HG03558 (cell line): ENCODE results near the gene SNX22.

Source experiments
- ATAC-seq: cut with Tn5 transposase; IDR thresholded peaks from one replicate; pipeline ENCODE4 v1.9.1; 2021; ENCODE audit warnings: moderate number of reproducible peaks; ENCODE audit not compliant: unreplicated experiment; ENCODE audit errors: extremely low read depth

The SNX22 gene

DNA sequence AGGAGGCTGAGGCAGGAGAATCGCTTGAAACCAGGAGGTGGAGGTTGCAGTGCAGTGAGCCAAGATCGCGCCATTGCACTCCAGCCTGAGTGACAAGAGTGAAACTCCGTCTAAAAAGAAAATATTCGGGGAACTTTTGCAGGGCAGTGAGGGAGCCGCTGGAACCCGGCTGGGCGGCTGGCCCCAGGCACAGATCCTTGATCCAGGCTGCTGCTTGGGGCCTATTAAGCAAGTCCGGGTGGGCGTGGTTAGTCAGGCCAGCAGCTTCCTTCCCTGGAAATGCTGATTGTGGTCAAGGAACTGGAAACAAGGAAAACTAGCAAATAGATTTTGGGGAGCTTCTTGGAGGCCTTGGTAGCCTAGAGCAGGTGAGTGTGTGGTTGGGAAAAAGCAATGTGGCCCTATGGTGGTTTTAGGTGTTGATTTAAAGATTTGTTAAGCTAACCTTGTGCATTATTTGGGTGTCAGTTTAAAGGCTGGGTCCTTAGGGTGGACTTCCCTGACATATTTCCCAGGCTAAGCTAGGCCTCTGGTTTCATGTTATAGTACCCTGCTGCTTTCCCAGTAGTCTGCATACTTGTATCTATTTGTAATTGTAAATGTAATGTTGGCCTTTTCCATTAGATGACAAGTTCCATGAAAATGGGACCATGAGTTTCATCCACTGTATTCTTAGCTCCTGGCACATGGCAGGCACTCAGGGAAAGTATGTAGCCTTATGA, 17.7 kb upstream of the SNX22 start:
- no peak for ATAC-seq

DNA sequence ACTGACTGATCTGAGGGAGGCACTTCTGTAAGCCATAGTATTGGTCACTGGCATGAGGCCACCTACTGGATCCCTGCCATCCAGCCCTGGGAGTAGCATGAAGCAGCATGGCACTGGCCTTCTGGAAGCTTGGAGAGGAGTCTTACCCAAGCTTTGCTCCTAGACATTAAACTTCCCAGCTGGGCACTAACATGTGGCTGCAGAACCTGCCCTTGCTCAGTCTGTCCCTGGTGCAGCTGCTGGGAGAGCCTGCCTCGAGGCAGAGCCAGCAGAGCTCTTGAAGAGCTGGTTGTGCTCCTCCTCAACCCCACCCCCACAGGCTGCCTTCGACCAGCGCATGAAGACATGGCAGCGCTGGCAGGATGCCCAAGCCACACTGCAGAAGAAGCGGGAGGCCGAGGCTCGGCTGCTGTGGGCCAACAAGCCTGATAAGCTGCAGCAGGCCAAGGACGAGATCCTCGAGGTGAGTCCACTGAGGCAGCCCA, 17.1 kb upstream of the SNX22 start:
- ATAC-seq = no peak

- no peak for ATAC-seq
Observed at GRCh38 chr15:64136347-64136746, 15.2 kb upstream of the SNX22 start.

- no peak for ATAC-seq
Observed at GRCh38 chr15:64137226-64137833, 14.2 kb upstream of the SNX22 start.

- ATAC-seq = no peak
Observed at GRCh38 chr15:64138331-64138941, 13.1 kb upstream of the SNX22 start.

DNA sequence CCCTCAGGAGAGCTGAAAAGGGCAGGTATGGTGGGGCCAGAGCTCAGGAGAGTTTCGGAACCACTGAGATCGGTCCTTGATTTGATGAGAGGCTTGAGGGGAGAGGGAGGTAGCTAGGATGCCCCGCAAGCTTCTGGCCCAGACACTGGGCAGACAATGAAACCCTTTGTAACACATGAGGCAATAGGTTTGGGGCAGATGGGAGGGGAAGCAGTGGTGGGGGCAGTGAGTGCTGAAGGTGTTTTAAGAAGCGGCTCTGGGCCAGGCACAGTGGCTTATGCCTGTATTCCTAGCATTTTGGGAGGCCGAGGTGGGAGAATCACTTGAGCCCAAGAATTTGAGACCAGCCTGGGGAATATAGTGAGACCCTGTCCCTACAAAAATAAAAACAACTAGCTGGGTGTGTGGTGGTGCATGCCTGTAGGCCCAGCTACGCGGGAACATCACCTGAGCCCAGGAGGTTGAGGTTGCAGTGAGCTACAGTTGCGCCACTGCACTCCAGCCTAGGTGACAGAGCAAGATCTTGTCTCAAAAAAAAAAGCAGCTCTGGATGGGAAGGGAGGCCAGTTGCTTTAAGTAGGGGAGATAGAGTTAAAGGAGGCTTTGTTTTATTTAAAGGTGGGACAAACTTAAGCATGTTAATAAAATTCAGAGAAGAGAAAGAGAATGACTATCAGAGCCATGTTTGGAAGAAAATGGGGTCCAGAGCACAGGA, 9.6 kb upstream of the SNX22 start:
- ATAC-seq = no peak

DNA sequence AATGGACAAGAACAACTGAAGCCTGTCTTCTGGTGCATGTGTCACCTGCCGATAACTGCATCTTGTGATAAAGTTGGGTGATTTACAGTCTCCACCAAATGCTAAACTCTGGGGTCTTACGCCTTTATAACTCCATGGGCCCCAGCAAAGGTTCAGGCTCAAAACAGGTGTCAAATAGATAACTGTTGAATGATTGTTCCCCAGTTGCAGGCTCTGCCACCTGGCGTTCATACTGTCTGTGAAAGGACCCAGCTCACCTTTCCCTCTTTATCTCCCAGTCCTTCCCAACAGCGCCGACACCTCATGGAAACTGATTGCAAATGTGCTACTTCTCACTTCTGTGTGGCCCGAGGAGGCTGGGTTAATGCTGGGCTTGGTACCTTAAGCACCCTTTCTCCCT, 8.3 kb upstream of the SNX22 start:
- no peak for ATAC-seq

GRCh38 chr15:64144192-64144564, 7.4 kb upstream of the SNX22 start:
- ATAC-seq = peak; percentile 8

DNA sequence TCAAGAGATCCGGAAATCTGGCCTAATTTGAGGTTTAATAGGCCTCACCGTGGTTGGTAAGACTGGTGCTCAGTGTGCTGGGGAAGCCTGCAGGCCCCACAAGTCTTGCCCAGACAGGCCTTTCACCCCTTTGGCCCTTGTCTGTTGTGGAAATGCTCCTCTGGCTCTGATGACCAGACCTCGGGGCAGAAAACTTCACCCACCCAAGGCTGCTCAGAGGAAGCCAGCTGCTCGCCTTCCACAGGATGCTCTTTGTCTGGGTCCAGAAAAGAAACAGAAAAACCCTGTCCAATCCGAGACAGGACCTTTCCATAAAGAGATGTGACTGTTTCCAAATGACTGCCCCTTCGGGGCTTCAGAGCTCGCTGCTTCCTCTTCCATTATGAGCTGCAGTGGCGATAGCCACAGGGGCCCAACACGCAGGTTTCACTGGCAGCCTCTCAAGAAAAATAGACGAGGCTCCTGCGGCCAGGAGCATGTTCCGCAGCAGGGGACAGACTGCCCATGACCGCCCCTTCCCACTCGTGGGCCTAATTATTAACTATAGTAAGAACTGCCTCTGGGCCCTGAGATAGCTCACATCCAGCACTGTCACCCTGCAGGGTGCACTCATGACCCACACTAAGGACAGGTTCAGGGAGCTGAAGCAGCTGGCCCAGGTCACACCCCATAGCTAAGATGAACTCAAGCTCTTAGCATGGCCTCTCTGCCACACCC, 6.8 kb upstream of the SNX22 start:
- ATAC-seq = peak; percentile 50

- no peak for ATAC-seq
Observed at GRCh38 chr15:64146041-64146440, 5.5 kb upstream of the SNX22 start.

DNA sequence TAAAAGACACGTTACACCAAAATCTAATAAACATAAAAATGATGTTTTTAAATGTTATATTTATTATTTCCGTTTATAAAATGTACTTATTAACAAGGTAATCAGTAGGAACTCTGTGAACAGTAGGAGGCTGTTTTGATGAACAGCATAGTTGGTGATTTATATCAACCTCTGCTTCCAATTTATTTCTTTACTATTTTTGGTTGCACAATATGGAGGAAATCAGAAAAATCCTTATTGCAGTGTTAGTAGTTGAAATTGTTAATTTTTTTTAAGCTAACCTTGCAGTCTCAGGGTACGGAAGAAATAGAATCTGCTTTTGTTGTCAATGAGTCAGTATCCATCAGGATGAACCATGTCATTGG, 5.0 kb upstream of the SNX22 start:
- ATAC-seq = no peak

DNA sequence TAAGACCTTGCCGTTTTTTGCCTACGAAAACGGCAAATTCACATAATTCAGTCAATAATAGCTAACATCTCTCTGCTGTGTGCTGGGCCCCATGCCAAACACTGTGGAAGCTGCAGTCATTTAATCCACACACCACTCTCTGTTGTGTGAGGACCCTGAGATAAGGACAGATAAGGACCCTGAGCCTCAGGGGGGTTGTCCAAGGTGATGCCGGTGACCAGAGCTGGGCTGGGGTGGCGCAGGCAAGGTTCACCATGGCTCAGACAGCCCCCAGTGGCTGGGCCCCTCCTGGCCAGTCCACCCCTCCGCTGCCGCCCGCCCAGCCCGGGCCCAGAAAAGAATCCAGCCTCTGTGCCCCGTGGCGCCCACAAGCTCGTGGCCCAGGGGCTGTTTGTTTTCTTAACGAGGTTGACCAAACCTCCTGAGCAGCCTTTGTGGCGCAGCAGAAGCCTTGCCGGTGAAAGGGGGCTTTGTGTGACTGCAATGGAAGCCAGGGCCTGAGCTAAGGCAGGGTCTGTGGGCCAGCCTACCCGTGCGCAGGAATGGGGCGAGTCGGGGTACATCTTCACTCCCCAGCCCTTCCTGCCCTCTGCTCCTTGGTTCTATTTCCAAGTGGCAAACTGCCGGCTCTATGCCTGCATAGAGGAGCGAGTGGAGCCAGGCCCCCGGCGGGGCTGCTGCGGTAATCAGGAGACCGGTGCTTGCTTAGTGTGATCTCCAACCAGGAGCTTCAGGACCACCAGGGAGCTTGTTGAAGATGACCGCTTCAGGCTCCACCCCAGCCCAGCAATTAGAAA, 4.4 kb upstream of the SNX22 start:
- ATAC-seq = no peak

DNA sequence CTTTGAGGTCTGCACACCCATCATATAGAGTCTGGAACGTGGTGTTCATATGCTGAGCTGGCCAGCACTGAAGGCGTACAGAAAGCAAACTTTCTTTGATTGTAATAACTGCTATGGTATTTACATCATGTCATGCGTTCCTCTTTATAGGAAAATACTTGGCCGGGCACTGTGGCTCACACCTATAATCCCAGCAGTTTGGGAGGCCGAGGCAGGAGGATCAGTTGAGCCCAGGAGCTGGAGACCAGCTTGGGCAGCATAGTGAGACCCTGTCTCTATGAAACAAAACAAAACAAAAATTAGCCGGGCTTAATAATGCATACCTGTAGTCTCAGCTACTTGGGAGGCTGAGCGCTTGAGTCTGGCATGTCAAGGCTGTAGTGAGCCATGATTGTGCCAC, 3.4 kb upstream of the SNX22 start:
- no peak for ATAC-seq

DNA sequence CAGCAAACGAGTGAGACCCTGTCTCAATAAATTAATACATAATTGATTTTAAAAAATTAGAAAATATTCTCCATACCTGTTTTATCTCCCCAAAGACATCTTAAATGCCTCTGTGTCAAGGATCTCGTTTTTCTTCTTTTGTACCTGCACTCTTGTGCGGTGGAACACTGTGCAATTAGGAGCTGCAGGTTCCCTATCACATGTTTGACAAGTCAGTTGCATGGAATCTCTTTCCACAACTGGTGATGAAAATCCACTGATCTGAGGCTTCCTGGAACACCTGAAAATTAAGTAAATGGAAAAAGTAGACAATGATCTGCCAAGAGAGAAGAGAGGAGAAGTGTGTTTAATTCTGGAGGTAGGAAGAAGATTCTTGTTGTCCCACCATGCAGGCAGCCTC, 3.0 kb upstream of the SNX22 start:
- ATAC-seq = no peak

GRCh38 chr15:64149424-64149823, 2.1 kb upstream of the SNX22 start:
- no peak for ATAC-seq

GRCh38 chr15:64149893-64150578, 1.5 kb upstream of the SNX22 start:
- no peak for ATAC-seq

DNA sequence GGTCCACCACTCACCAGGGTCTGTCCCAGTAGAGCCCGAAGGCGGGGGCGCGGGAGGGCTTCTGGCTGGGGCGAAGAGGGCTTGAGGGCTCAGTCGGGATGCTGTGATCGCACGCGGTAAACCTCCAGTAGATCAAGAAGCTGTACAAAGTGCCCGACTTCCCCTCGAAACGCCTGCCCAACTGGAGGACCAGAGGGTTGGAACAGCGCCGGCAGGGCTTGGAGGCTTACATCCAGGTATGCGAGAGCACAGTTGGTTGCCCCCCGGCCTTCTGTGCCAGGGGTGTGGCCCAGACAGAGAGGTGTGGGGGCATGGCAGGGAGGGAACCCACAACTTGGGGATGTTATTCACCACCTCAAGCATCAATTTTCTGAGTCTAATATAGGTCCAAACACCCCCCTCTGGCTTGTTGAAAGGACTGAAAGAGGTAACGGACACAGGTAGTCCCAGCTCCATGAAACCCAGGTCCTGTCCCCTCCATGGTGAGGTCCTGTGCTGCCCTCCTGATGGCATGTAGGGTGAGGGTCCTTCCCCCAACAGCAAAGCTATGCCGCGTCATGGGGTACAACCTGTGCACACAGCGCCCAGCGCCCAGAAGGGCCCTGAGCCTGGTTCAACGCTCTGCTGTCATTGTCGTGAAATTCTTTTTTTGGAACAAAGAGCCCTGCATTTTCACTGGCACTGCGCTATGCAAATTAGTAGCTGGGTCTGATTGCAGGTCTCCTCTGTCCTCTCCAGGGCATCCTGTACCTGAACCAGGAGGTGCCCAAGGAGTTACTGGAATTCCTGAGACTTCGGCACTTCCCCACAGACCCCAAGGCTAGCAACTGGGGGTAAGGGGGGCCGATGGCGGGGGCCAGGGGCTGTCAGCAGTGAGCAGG, 1.2 kb downstream of the SNX22 start:
- ATAC-seq = no peak
